ENCODE results near the gene CMIP. TPM values are rescaled to one million over a fixed set of nuclear protein-coding genes. Genes with fewer than 3 reads are reported as not detected.

The CMIP gene
- polyA plus RNA-seq, 3 donors: 0.85 to 61.9 (median 0.93) TPM

- Histone ChIP-seq H3K4me2 (replicated peaks; ENCODE audit: extremely low read depth, low read length, poor library complexity, severe bottlenecking) (no peak overlapping the region), H3K79me2 (ENCODE audit: insufficient read depth, low read length) (peaks cover 14% of the 10 kb centered on the region), H4K20me1 (ENCODE audit: insufficient read depth, low read length) (peaks cover 100% of the 10 kb centered on the region), H3K9ac (ENCODE audit: insufficient read depth, low read length, poor library complexity, severe bottlenecking) (no peak overlapping the region), H2AFZ (ENCODE audit: insufficient read depth, low read depth, low read length, poor library complexity, severe bottlenecking) (no peak overlapping the region), H3K27me3 (ENCODE audit: control insufficient read depth in 2 of 2, insufficient read depth in 2 of 2, low read length in 2 of 2) (no peaks in the 10 kb centered on the region), H3K27ac (ENCODE audit: low read depth in 1 of 2, low read length in 2 of 2) (no peak overlapping the region), H3K36me3 (replicated peaks in 1 of 2; ENCODE audit: control insufficient read depth in 1 of 2, insufficient read depth in 2 of 2, low read length in 2 of 2) (peaks cover 92 to 100% of the 10 kb centered on the region in 2 donors), H3K9me3 (replicated peaks in 1 of 2; ENCODE audit: control insufficient read depth in 1 of 2, insufficient read depth in 1 of 2, low read length in 2 of 2) (no peaks in the 10 kb centered on the region), H3K4me1 (ENCODE audit: control insufficient read depth in 1 of 2, insufficient read depth in 2 of 2, low read length in 2 of 2) (no peaks in the 10 kb centered on the region), H3K4me3 (replicated peaks in 1 of 3; ENCODE audit: low read depth in 2 of 3, low read length in 3 of 3) (no peak overlapping the region)
- no peak for DNase-seq
- Mint-ChIP-seq H3K4me3 (no peak overlapping the region), H3K27ac (peak overlapping the region in 4 of 7 donors; percentile 12 to 84 (median 60)), H3K27me3 (ENCODE audit: low read depth in 3 of 3) (peaks cover 0 to 1% (median 0%) of the 10 kb centered on the region in 3 donors), H3K36me3 (peaks cover 87 to 100% of the 10 kb centered on the region in 2 donors), H3K9me3 (no peaks in the 10 kb centered on the region), H3K4me1 (no peaks in the 10 kb centered on the region)
- TF ChIP-seq CTCF (IDR thresholded peaks at IDR 0.05): no peak
- 93% methylated on average over 5 of the region's 13 CpGs for WGBS (ENCODE audit: insufficient coverage)
- intact Hi-C loops (cut with micrococcal nuclease): no loop called here
Measured at GRCh38 chr16:81657781-81658180, 213.2 kb downstream of the CMIP start.

- intact Hi-C loops (cut with micrococcal nuclease): no loop called here
- no peak overlapping the region for H3K4me3 Mint-ChIP-seq
- no peak for DNase-seq
- no peak overlapping the region for H3K27ac Mint-ChIP-seq
- Histone ChIP-seq H3K9me3 (replicated peaks in 1 of 2; ENCODE audit: control insufficient read depth in 1 of 2, insufficient read depth in 1 of 2, low read length in 2 of 2) (no peaks in the 10 kb centered on the region), H3K27ac (ENCODE audit: low read depth in 1 of 2, low read length in 2 of 2) (no peak overlapping the region), H2AFZ (ENCODE audit: insufficient read depth, low read depth, low read length, poor library complexity, severe bottlenecking) (no peak overlapping the region), H3K9ac (ENCODE audit: insufficient read depth, low read length, poor library complexity, severe bottlenecking) (no peak overlapping the region), H3K79me2 (ENCODE audit: insufficient read depth, low read length) (peaks cover 14% of the 10 kb centered on the region), H4K20me1 (ENCODE audit: insufficient read depth, low read length) (peaks cover 100% of the 10 kb centered on the region), H3K4me3 (replicated peaks in 1 of 3; ENCODE audit: low read depth in 2 of 3, low read length in 3 of 3) (no peak overlapping the region), H3K36me3 (replicated peaks in 1 of 2; ENCODE audit: control insufficient read depth in 1 of 2, insufficient read depth in 2 of 2, low read length in 2 of 2) (peaks cover 92 to 100% of the 10 kb centered on the region in 2 donors), H3K4me1 (ENCODE audit: control insufficient read depth in 1 of 2, insufficient read depth in 2 of 2, low read length in 2 of 2) (no peaks in the 10 kb centered on the region), H3K27me3 (ENCODE audit: control insufficient read depth in 2 of 2, insufficient read depth in 2 of 2, low read length in 2 of 2) (no peaks in the 10 kb centered on the region), H3K4me2 (replicated peaks; ENCODE audit: extremely low read depth, low read length, poor library complexity, severe bottlenecking) (no peak overlapping the region)
- H3K27me3 Mint-ChIP-seq (ENCODE audit: low read depth in 3 of 3): no peaks in the 10 kb centered on the region
- TF ChIP-seq CTCF (IDR thresholded peaks at IDR 0.05): no peak
- no peaks in the 10 kb centered on the region for H3K9me3 Mint-ChIP-seq
- peaks cover 88 to 100% of the 10 kb centered on the region in 2 donors for H3K36me3 Mint-ChIP-seq
- 95% methylated on average over 4 of the region's 4 CpGs for WGBS (ENCODE audit: insufficient coverage)
- no peaks in the 10 kb centered on the region for H3K4me1 Mint-ChIP-seq
Measured at GRCh38 chr16:81658373-81658772, 213.8 kb downstream of the CMIP start.

Measured in CD14-positive monocyte (primary cell).